Memory B cell (primary cell): ENCODE data around the gene KCTD1.

Experiments used
- ATAC-seq: fragments of 150-1000 bp; cut with Tn5 transposase; 2 replicates; pipeline ENCODE4 v1.10.0; 2021; ENCODE audit warnings: low read depth, mild to moderate bottlenecking, moderate library complexity
- DNase-seq, 2 donors: peaks; one replicate each; pipeline ENCODE4 v3.0.0; 2022; ENCODE audit warnings: low spot score in 2 of 2
- H3K27ac Mint-ChIP-seq: one replicate; pipeline ENCODE4 v1.8.0; 2022; ENCODE audit warnings: mild to moderate bottlenecking, moderate library complexity, mixed read lengths
- H3K27me3 Mint-ChIP-seq: one replicate; pipeline ENCODE4 v1.8.0; 2022; ENCODE audit warnings: mixed read lengths
- H3K36me3 Mint-ChIP-seq: one replicate; pipeline ENCODE4 v1.8.0; 2022; ENCODE audit warnings: mild to moderate bottlenecking, mixed read lengths
- H3K4me1 Mint-ChIP-seq: one replicate; pipeline ENCODE4 v1.8.0; 2022; ENCODE audit warnings: mixed read lengths
- H3K4me3 Mint-ChIP-seq: one replicate; pipeline ENCODE4 v1.8.0; 2022; ENCODE audit warnings: mild to moderate bottlenecking, moderate library complexity, mixed read lengths
- H3K9me3 Mint-ChIP-seq: one replicate; pipeline ENCODE4 v1.8.0; 2022; ENCODE audit warnings: mixed read lengths

The KCTD1 gene

DNA sequence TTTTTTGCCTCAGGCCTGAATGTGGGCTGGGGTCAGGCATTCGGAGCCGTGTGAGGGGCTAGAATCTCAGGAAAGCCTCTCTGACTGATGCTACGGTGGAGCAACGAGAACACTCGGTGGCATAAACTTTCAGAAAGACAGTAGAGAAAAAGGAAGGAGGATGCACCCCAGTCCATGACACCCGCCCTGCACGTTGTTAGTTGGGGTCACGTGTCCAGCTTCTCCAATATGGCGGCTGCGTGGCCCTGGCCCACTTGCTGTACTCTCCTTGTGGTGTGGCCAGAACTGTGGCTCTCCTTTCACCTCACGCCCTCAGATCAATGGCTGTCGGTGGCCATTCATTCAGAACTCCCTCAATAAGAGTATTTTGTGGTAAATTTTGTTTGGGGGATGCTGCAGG lies 131.2 kb downstream of the KCTD1 start:
- Mint-ChIP-seq H3K4me1 (no peaks in the 10 kb centered on the region), H3K27me3 (no peaks in the 10 kb centered on the region), H3K36me3 (no peaks in the 10 kb centered on the region), H3K27ac (no peak overlapping the region), H3K9me3 (peaks cover 3% of the 10 kb centered on the region), H3K4me3 (no peak overlapping the region)
- DNase-seq (no peak), ATAC-seq (no peak)

GRCh38 chr18:26416652-26417150 lies 131.7 kb downstream of the KCTD1 start:
- DNase-seq (no peak), ATAC-seq (no peak)
- H3K4me1 Mint-ChIP-seq: no peaks in the 10 kb centered on the region
- H3K4me3 Mint-ChIP-seq: no peak overlapping the region
- no peaks in the 10 kb centered on the region for H3K27me3 Mint-ChIP-seq
- H3K9me3 Mint-ChIP-seq: peaks cover 3% of the 10 kb centered on the region
- H3K27ac Mint-ChIP-seq: no peak overlapping the region
- H3K36me3 Mint-ChIP-seq: no peaks in the 10 kb centered on the region

DNA sequence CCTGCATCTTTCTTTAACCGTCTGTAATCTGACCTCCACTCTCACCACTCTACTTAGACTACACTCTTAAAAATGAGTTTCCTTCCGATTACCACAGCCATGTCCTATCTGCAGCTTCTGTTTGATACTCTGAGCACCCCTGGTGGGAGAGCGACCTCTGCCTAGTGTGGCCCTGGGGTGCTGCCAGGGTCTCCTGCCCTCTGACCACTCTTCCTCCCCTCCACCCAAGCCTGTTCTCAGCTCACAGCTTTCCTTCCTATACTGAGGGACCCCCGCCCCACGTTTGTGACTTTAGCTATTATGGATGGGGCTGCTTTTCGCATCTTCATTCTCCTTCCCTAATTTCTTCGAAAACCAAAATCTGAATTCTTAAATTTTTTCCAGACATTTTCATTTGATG lies 132.7 kb downstream of the KCTD1 start:
- no peak overlapping the region for H3K27ac Mint-ChIP-seq
- peaks cover 3% of the 10 kb centered on the region for H3K9me3 Mint-ChIP-seq
- H3K27me3 Mint-ChIP-seq: no peaks in the 10 kb centered on the region
- H3K4me3 Mint-ChIP-seq: no peak overlapping the region
- no peaks in the 10 kb centered on the region for H3K36me3 Mint-ChIP-seq
- no peak for DNase-seq
- H3K4me1 Mint-ChIP-seq: no peaks in the 10 kb centered on the region
- ATAC-seq: no peak

- no peaks in the 10 kb centered on the region for H3K36me3 Mint-ChIP-seq
- no peak overlapping the region for H3K27ac Mint-ChIP-seq
- no peaks in the 10 kb centered on the region for H3K27me3 Mint-ChIP-seq
- no peak for DNase-seq
- ATAC-seq: no peak
- H3K4me3 Mint-ChIP-seq: no peak overlapping the region
- peaks cover under 1% of the 10 kb centered on the region for H3K4me1 Mint-ChIP-seq
- H3K9me3 Mint-ChIP-seq: peaks cover 3% of the 10 kb centered on the region
Observed at GRCh38 chr18:26414901-26415440, 133.4 kb downstream of the KCTD1 start.

- ATAC-seq: no peak
- no peak overlapping the region for H3K4me3 Mint-ChIP-seq
- peaks cover 14% of the 10 kb centered on the region for H3K4me1 Mint-ChIP-seq
- H3K27me3 Mint-ChIP-seq: no peaks in the 10 kb centered on the region
- H3K27ac Mint-ChIP-seq: no peak overlapping the region
- no peaks in the 10 kb centered on the region for H3K36me3 Mint-ChIP-seq
- DNase-seq: no peak
- H3K9me3 Mint-ChIP-seq: peaks cover 3% of the 10 kb centered on the region
Observed at GRCh38 chr18:26409091-26409490, 139.3 kb downstream of the KCTD1 start.

GRCh38 chr18:26407736-26408601 lies 140.4 kb downstream of the KCTD1 start:
- H3K27me3 Mint-ChIP-seq: no peaks in the 10 kb centered on the region
- DNase-seq (no peak), ATAC-seq (no peak)
- peaks cover under 1% of the 10 kb centered on the region for H3K9me3 Mint-ChIP-seq
- H3K27ac Mint-ChIP-seq: no peak overlapping the region
- H3K4me3 Mint-ChIP-seq: no peak overlapping the region
- peaks cover 14% of the 10 kb centered on the region for H3K4me1 Mint-ChIP-seq
- no peaks in the 10 kb centered on the region for H3K36me3 Mint-ChIP-seq

- H3K27ac Mint-ChIP-seq: peak overlapping the region; percentile 50
- H3K4me3 Mint-ChIP-seq: no peak overlapping the region
- peaks cover 14% of the 10 kb centered on the region for H3K4me1 Mint-ChIP-seq
- no peaks in the 10 kb centered on the region for H3K9me3 Mint-ChIP-seq
- peaks cover 2% of the 10 kb centered on the region for H3K36me3 Mint-ChIP-seq
- ATAC-seq (no peak), DNase-seq (no peak)
- no peaks in the 10 kb centered on the region for H3K27me3 Mint-ChIP-seq
Observed at GRCh38 chr18:26406854-26407517, 141.4 kb downstream of the KCTD1 start.

GRCh38 chr18:26406324-26406723 lies 142.0 kb downstream of the KCTD1 start:
- Mint-ChIP-seq H3K36me3 (peaks cover 2% of the 10 kb centered on the region), H3K4me1 (peaks cover 14% of the 10 kb centered on the region), H3K27me3 (no peaks in the 10 kb centered on the region), H3K9me3 (no peaks in the 10 kb centered on the region), H3K27ac (no peak overlapping the region), H3K4me3 (no peak overlapping the region)
- DNase-seq (no peak), ATAC-seq (no peak)

- ATAC-seq (no peak), DNase-seq (no peak)
- peaks cover 2% of the 10 kb centered on the region for H3K36me3 Mint-ChIP-seq
- peaks cover 14% of the 10 kb centered on the region for H3K4me1 Mint-ChIP-seq
- H3K4me3 Mint-ChIP-seq: no peak overlapping the region
- no peak overlapping the region for H3K27ac Mint-ChIP-seq
- no peaks in the 10 kb centered on the region for H3K27me3 Mint-ChIP-seq
- H3K9me3 Mint-ChIP-seq: no peaks in the 10 kb centered on the region
Observed at GRCh38 chr18:26405190-26405801, 143.1 kb downstream of the KCTD1 start.
